OCI-LY1 (cell line): ENCODE measurements around the gene MINDY1.

ENCODE experiments used
- H2AFZ ChIP-seq: fragments of 200-600 bp; sonication (generic), shearing (Covaris generic); 2 replicates; pipeline ENCODE4 v1.6.0; 2014; ENCODE audit warnings: antibody characterized with exemption, mild to moderate bottlenecking, low read length
- H3F3A ChIP-seq: fragments of 200-600 bp; sonication (generic), shearing (Covaris generic); 2 replicates; pipeline ENCODE4 v1.6.0; 2014; ENCODE audit warnings: mild to moderate bottlenecking, antibody characterized with exemption, low read length, moderate library complexity; ENCODE audit not compliant: insufficient read depth
- H3K27ac ChIP-seq: fragments of 200-600 bp; sonication (generic); 2 replicates; pipeline ENCODE4 v1.5.1; 2014; ENCODE audit warnings: low read length, mixed run types, mild to moderate bottlenecking, low read depth; ENCODE audit not compliant: poor library complexity, severe bottlenecking
- H3K27me3 ChIP-seq: fragments of 200-600 bp; sonication (generic); 2 replicates; pipeline ENCODE4 v1.6.0; 2014; ENCODE audit warnings: antibody characterized with exemption, mild to moderate bottlenecking, low read length, moderate library complexity; ENCODE audit not compliant: insufficient read depth
- H3K36me3 ChIP-seq: fragments of 200-600 bp; sonication (generic); 2 replicates; pipeline ENCODE4 v1.6.1; 2014; ENCODE audit warnings: mild to moderate bottlenecking, antibody characterized with exemption, low read length, moderate library complexity, mixed read lengths; ENCODE audit not compliant: insufficient read depth
- H3K4me1 ChIP-seq: fragments of 200-600 bp; sonication (generic); 2 replicates; pipeline ENCODE4 v1.5.1; 2014; ENCODE audit warnings: mild to moderate bottlenecking, low read length, moderate library complexity; ENCODE audit not compliant: insufficient read depth, severe bottlenecking
- H3K4me2 ChIP-seq: fragments of 200-600 bp; sonication (generic), shearing (Covaris generic); 2 replicates; pipeline ENCODE4 v1.6.1; 2014; ENCODE audit warnings: low read length
- H3K4me3 ChIP-seq: fragments of 200-600 bp; sonication (generic); 2 replicates; pipeline ENCODE4 v1.5.1; 2014; ENCODE audit warnings: low read length, low read depth, mild to moderate bottlenecking, mixed read lengths; ENCODE audit not compliant: poor library complexity, severe bottlenecking
- H3K79me2 ChIP-seq: fragments of 200-600 bp; shearing (Covaris generic); 2 replicates; pipeline ENCODE4 v1.6.1; 2016; ENCODE audit warnings: mixed run types, low read length, mixed read lengths; ENCODE audit not compliant: insufficient read depth
- H3K9ac ChIP-seq: fragments of 200-600 bp; sonication (generic), shearing (Covaris generic); 2 replicates; pipeline ENCODE4 v1.6.1; 2014; ENCODE audit warnings: mild to moderate bottlenecking, low read length, mixed read lengths
- H3K9me2 ChIP-seq: fragments of 200-600 bp; sonication (generic), shearing (Covaris generic); 2 replicates; pipeline ENCODE4 v1.6.1; 2014; ENCODE audit warnings: low read depth, mild to moderate bottlenecking, low read length, mixed read lengths
- H3K9me3 ChIP-seq: fragments of 200-600 bp; shearing (Covaris generic); 2 replicates; pipeline ENCODE4 v1.6.1; 2014; ENCODE audit warnings: low read length, mixed read lengths
- H4K20me1 ChIP-seq: fragments of 200-600 bp; sonication (generic), shearing (Covaris generic); 2 replicates; pipeline ENCODE4 v1.6.0; 2016; ENCODE audit warnings: mild to moderate bottlenecking, low read length; ENCODE audit not compliant: insufficient read depth
- EZH2 ChIP-seq: fragments of 200-600 bp; sonication (generic), shearing (Covaris generic); IDR thresholded peaks from 2 replicates; pipeline ENCODE4 v1.8.0; 2017; ENCODE audit warnings: borderline replicate concordance, mixed run types, mild to moderate bottlenecking, antibody characterized with exemption, low read length, moderate library complexity, mixed read lengths
- TF ChIP-seq, protein P1 (sequence below): fragments of 200-600 bp; sonication (generic), shearing (Covaris generic); IDR thresholded peaks from 2 replicates; pipeline ENCODE4 v1.5.1; 2017; ENCODE audit warnings: mild to moderate bottlenecking, antibody characterized with exemption, low read length, moderate library complexity, mixed read lengths

MINDY1 gene

GRCh38 chr1:150992626-150993025, 14.1 kb downstream of the MINDY1 start:
- no peak overlapping the region for H2AFZ ChIP-seq
- no peaks in the 10 kb centered on the region for H3K36me3 ChIP-seq
- no peak overlapping the region for H3K9ac ChIP-seq
- peaks cover 6% of the 10 kb centered on the region for H3K4me1 ChIP-seq
- H3K27me3 ChIP-seq: no peaks in the 10 kb centered on the region
- no peak overlapping the region for H3K4me3 ChIP-seq
- H3K79me2 ChIP-seq: no peaks in the 10 kb centered on the region
- no peak for TF ChIP-seq EZH2
- TF ChIP-seq, protein P1, sequence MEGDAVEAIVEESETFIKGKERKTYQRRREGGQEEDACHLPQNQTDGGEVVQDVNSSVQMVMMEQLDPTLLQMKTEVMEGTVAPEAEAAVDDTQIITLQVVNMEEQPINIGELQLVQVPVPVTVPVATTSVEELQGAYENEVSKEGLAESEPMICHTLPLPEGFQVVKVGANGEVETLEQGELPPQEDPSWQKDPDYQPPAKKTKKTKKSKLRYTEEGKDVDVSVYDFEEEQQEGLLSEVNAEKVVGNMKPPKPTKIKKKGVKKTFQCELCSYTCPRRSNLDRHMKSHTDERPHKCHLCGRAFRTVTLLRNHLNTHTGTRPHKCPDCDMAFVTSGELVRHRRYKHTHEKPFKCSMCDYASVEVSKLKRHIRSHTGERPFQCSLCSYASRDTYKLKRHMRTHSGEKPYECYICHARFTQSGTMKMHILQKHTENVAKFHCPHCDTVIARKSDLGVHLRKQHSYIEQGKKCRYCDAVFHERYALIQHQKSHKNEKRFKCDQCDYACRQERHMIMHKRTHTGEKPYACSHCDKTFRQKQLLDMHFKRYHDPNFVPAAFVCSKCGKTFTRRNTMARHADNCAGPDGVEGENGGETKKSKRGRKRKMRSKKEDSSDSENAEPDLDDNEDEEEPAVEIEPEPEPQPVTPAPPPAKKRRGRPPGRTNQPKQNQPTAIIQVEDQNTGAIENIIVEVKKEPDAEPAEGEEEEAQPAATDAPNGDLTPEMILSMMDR: no peak
- H3K9me2 ChIP-seq: no peaks in the 10 kb centered on the region
- no peaks in the 10 kb centered on the region for H3F3A ChIP-seq
- no peak overlapping the region for H3K27ac ChIP-seq
- H4K20me1 ChIP-seq: no peaks in the 10 kb centered on the region
- no peaks in the 10 kb centered on the region for H3K9me3 ChIP-seq
- no peak overlapping the region for H3K4me2 ChIP-seq

DNA sequence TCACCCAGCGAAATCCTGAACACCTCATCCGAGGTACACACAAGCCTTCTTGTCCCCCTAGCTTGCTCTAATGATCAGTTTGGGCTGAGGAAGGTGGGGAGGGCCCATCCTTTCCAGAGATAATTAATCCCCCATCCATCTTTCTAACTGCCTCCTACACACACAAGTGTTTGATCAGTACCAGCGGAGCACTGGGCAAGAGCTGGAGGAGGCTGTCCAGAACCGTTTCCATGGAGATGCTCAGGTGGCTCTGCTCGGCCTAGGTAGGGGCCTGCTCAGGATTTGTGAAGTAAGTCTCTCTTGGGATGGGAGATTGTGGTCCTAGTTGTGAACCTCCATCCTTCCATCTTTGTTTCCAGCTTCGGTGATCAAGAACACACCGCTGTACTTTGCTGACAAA, 18.8 kb downstream of the MINDY1 start:
- Histone ChIP-seq H3K27me3 (0 out of 2 replicates have a peak, but pooled peaks cover 4% of the 10 kb centered on the region), H3F3A (no peaks in the 10 kb centered on the region), H3K9me3 (no peaks in the 10 kb centered on the region), H3K9ac (no peak overlapping the region), H3K4me2 (no peak overlapping the region), H3K9me2 (no peaks in the 10 kb centered on the region), H3K36me3 (no peaks in the 10 kb centered on the region), H2AFZ (no peak overlapping the region), H3K27ac (no peak overlapping the region), H4K20me1 (no peaks in the 10 kb centered on the region), H3K79me2 (no peaks in the 10 kb centered on the region), H3K4me3 (no peak overlapping the region), H3K4me1 (no peaks in the 10 kb centered on the region)
- TF ChIP-seq EZH2: no peak
- TF ChIP-seq, protein P1: no peak

DNA sequence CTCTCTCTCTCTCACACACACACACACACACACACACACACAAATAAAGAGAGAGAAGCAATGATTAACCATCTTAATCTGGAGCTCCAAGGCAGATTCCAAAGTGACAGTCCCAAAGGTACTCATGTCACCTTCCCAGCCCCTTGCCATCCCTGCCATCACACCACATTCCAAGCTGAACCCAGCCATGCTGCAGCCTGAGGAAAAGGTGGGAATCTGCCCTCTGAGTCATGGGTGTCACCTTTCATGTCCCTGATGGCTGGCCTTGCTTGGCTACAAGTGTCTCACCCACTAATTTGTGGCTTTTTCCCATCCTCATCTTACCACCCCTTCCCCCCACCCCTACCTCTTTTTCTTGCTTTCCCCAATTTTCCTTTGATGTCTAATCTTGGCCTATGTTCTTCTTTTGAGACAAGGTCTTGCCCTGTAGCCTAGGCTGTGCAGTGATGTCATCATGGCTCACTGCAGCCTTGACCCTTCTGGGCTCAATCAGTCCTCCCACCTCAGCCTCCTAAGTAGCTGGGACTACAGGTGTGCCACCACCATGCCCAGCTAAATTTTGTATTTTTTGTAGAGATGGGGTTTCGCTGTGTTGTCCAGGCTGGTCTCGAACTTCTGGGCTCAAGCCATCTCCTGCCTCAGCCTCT, 21.4 kb downstream of the MINDY1 start:
- Histone ChIP-seq H3F3A (no peaks in the 10 kb centered on the region), H3K4me1 (no peaks in the 10 kb centered on the region), H3K79me2 (no peaks in the 10 kb centered on the region), H3K9ac (no peak overlapping the region), H3K9me3 (no peaks in the 10 kb centered on the region), H3K27me3 (0 out of 2 replicates have a peak, but pooled peaks cover 4% of the 10 kb centered on the region), H3K4me3 (no peak overlapping the region), H3K36me3 (no peaks in the 10 kb centered on the region), H3K9me2 (no peaks in the 10 kb centered on the region), H2AFZ (no peak overlapping the region), H4K20me1 (no peaks in the 10 kb centered on the region), H3K4me2 (no peak overlapping the region), H3K27ac (no peak overlapping the region)
- TF ChIP-seq, protein P1: no peak
- no peak for TF ChIP-seq EZH2
